Neural cell (in vitro differentiated cells): ENCODE measurements around the gene KIF3B.

Experiments
- CTCF ChIP-seq: fragments of 450-650 bp; IDR thresholded peaks from 2 replicates; pipeline ENCODE4 v1.5.1; 2014; ENCODE audit warnings: antibody characterized with exemption, mild to moderate bottlenecking, moderate library complexity; ENCODE audit not compliant: poor library complexity, severe bottlenecking
- EP300 ChIP-seq: fragments of 450-650 bp; conservative IDR thresholded peaks from 2 replicates; pipeline ENCODE4 v1.6.1; 2014; ENCODE audit warnings: antibody characterized with exemption, mild to moderate bottlenecking, moderate library complexity; ENCODE audit not compliant: poor library complexity, severe bottlenecking
- EZH2 ChIP-seq: fragments of 200-600, 300-800 bp; shearing (Covaris generic), sonication (generic); IDR thresholded peaks from 2 replicates; pipeline ENCODE4 v1.6.1; 2014; ENCODE audit warnings: antibody characterized with exemption, low read length, borderline replicate concordance, mild to moderate bottlenecking; ENCODE audit not compliant: insufficient read depth, poor library complexity, severe bottlenecking

- TF ChIP-seq CTCF: no peak
- TF ChIP-seq EP300: no peak
- TF ChIP-seq EZH2: no peak
These were observed 73.0 kb downstream of the KIF3B start for GRCh38 chr20:32350421-32350820.
